SK-N-SH treated with all-trans-retinoic acid at 6 μM for 48 hours (cell line): ENCODE data around the gene KRT15.

Source experiments
- ESRRG ChIP-seq: fragments of 250-450 bp; sonication (Bioruptor Pico); IDR thresholded peaks from 2 replicates; pipeline ENCODE4 v1.6.1; 2021; ENCODE audit warnings: mild to moderate bottlenecking
- ZC3H10 ChIP-seq: fragments of 250-450 bp; sonication (Bioruptor Pico); IDR thresholded peaks from 2 replicates; pipeline ENCODE4 v1.5.1; 2021; ENCODE audit warnings: mild to moderate bottlenecking, moderate library complexity
- ZFP3 ChIP-seq: fragments of 250-450 bp; sonication (Bioruptor Pico); IDR thresholded peaks from 2 replicates; pipeline ENCODE4 v1.5.0; 2020; ENCODE audit warnings: mild to moderate bottlenecking, moderate library complexity
- ZFP30 ChIP-seq: fragments of 450-650 bp; formaldehyde crosslinking; IDR thresholded peaks from 2 replicates; pipeline ENCODE4 v1.5.0; 2022; ENCODE audit warnings: mild to moderate bottlenecking, moderate library complexity
- ZNF565 ChIP-seq: fragments of 450-650 bp; formaldehyde crosslinking; conservative IDR thresholded peaks from 2 replicates; pipeline ENCODE4 v1.5.0; 2020; ENCODE audit warnings: low read depth, mild to moderate bottlenecking, moderate library complexity
- TF ChIP-seq, protein P1 (sequence below): fragments of 250-450 bp; sonication (Bioruptor Pico); IDR thresholded peaks from 2 replicates; pipeline ENCODE4 v1.8.0; 2021; ENCODE audit warnings: low read depth, mild to moderate bottlenecking, moderate library complexity, borderline replicate concordance

DNA sequence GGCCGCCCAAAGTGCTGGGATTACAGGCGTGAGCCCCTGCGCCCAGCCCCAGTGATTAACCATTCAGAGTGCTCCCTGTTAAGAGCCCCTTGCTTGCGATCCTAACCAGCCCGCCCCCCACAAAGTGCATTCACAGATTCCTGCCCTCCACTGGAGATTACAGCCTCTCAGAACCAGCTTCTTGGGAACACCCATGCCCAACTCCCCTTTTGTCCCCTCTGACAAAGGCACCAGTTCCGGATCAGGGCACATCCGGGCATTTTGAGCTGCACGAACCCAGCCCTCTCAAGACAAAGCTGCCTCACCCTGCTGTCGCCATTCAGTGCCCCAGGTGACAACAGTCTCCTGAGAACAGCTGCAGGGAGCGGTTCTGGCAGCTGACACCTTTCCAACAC lies 10.3 kb upstream of the KRT15 start:
- TF ChIP-seq ZFP3 (CRISPR knock-in tag): no peak
- no peak for TF ChIP-seq ZC3H10 (CRISPR knock-in tag)
- TF ChIP-seq ZNF565 (CRISPR knock-in tag): no peak
- no peak for TF ChIP-seq ZFP30 (CRISPR knock-in tag)
- TF ChIP-seq, protein P1, sequence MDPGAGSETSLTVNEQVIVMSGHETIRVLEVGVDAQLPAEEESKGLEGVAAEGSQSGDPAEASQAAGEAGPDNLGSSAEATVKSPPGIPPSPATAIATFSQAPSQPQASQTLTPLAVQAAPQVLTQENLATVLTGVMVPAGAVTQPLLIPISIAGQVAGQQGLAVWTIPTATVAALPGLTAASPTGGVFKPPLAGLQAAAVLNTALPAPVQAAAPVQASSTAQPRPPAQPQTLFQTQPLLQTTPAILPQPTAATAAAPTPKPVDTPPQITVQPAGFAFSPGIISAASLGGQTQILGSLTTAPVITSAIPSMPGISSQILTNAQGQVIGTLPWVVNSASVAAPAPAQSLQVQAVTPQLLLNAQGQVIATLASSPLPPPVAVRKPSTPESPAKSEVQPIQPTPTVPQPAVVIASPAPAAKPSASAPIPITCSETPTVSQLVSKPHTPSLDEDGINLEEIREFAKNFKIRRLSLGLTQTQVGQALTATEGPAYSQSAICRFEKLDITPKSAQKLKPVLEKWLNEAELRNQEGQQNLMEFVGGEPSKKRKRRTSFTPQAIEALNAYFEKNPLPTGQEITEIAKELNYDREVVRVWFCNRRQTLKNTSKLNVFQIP: no peak
- TF ChIP-seq ESRRG (CRISPR knock-in tag): no peak
